ENCODE data around the gene TGFB1. TPM values are rescaled to one million over a fixed set of nuclear protein-coding genes. Genes with fewer than 3 reads are reported as not detected.
A peak's percentile ranks its signal among the peaks of the same experiment; 100 is the strongest.

Gene TGFB1
- total RNA-seq, 1 experiment from 2014 or later: 30.1 TPM

DNA sequence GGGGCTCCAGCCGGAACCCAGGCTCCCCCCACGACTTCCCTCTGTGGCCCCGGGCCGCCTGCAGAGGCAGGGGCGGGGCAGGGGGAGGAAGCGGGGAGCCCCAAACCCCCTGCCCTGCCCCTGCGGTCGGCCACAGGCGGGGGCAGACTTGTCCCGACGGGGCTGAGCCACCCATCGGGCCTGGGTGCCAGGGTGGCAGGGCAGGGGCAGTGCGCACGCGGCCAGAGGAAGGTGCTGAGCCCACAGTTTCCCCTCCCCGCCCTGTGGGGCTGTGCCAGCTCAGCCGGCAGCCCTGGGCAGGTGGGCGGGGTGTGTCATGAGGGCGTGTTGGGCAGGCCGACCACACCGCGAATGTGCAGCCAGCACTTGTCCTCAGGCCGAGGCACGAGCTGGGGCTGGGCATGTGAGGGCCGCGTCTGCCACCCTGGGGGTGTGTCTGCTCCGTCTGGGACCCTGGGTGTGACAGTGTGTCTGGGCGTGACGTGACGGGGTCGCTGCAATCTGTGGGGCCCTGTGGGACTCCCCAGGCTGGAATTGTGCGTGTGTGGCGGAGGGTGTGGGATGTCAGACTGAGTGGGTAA, 26.1 kb downstream of the TGFB1 start:
- Mint-ChIP-seq H3K27ac (peak overlapping the region in 2 of 3 experiments; percentile 1 to 60; a peak in 3 of 7 replicates), H3K27me3 (ENCODE audit: low read depth) (peaks cover 1% of the 10 kb centered on the region; the same call in 1 of the 2 replicates), H3K4me1 (peaks cover 42 to 59% of the 10 kb centered on the region in 2 experiments), H3K36me3 (ENCODE audit: insufficient read depth in 1 of 3, low read depth in 3 of 3) (peaks cover 2 to 41% (median 7%) of the 10 kb centered on the region in 3 experiments; a peak in 5 of 7 replicates), H3K4me3 (peak overlapping the region; percentile 15 to 19; a peak in 2 of 5 replicates), H3K9me3 (no peaks in the 10 kb centered on the region)
- H4K91ac ChIP-seq (ENCODE audit: insufficient read length, low read depth, low read length): no peak overlapping the region
- H4K20me1 ChIP-seq (ENCODE audit: control insufficient read depth, insufficient read depth, insufficient read length): peaks cover 3% of the 10 kb centered on the region
- H3K79me1 ChIP-seq (ENCODE audit: insufficient read depth, low read depth, low read length, poor library complexity, severe bottlenecking): no peaks in the 10 kb centered on the region
- no peak overlapping the region for H3K27ac ChIP-seq (ENCODE audit: insufficient read length, low read depth, low read length)
- no peaks in the 10 kb centered on the region for H3K9me3 ChIP-seq (ENCODE audit: control insufficient read depth, low read depth, low read length)
- no peak overlapping the region for H2BK5ac ChIP-seq (ENCODE audit: insufficient read length, low read length)
- H2BK15ac ChIP-seq (ENCODE audit: low read depth, low read length): no peak overlapping the region
- peaks cover 12% of the 10 kb centered on the region; the same call in 1 of the 2 replicates for H3K4me1 ChIP-seq (ENCODE audit: insufficient read depth, low read length)
- WGBS (ENCODE audit: extremely low coverage, insufficient read length, low lambda C conversion rate): no CpG with 5 or more reads among the region's 33 CpGs
- H2BK20ac ChIP-seq (ENCODE audit: low read depth, low read length, poor library complexity, severe bottlenecking): no peak overlapping the region
- DNase-seq: peak; percentile 66
- H3K23me2 ChIP-seq (ENCODE audit: insufficient read length, low read depth, low read length, poor library complexity, severe bottlenecking): peaks cover 14% of the 10 kb centered on the region
- no peak overlapping the region for H2BK120ac ChIP-seq (ENCODE audit: low read depth, low read length, poor library complexity, severe bottlenecking)
- H3K14ac ChIP-seq (ENCODE audit: insufficient read depth, low read length): no peak overlapping the region; the same call in 1 of the 2 replicates
- no peak overlapping the region for H3T11ph ChIP-seq (ENCODE audit: low read length)
- H3K79me2 ChIP-seq (ENCODE audit: insufficient read depth, low read length): no peaks in the 10 kb centered on the region
- H4K5ac ChIP-seq (ENCODE audit: insufficient read length, low read depth, low read length): no peak overlapping the region
- H4K8ac ChIP-seq (replicated peaks; ENCODE audit: insufficient read length, low read depth, low read length): no peak overlapping the region
- no peak overlapping the region for H2AFZ ChIP-seq (ENCODE audit: low read length)
- peak overlapping the region; percentile 2 for H3K18ac ChIP-seq (ENCODE audit: insufficient read length, low read depth, low read length)
- TF ChIP-seq, protein P1, sequence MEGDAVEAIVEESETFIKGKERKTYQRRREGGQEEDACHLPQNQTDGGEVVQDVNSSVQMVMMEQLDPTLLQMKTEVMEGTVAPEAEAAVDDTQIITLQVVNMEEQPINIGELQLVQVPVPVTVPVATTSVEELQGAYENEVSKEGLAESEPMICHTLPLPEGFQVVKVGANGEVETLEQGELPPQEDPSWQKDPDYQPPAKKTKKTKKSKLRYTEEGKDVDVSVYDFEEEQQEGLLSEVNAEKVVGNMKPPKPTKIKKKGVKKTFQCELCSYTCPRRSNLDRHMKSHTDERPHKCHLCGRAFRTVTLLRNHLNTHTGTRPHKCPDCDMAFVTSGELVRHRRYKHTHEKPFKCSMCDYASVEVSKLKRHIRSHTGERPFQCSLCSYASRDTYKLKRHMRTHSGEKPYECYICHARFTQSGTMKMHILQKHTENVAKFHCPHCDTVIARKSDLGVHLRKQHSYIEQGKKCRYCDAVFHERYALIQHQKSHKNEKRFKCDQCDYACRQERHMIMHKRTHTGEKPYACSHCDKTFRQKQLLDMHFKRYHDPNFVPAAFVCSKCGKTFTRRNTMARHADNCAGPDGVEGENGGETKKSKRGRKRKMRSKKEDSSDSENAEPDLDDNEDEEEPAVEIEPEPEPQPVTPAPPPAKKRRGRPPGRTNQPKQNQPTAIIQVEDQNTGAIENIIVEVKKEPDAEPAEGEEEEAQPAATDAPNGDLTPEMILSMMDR (conservative IDR thresholded peaks at IDR 0.05): no peak
- H2AK5ac ChIP-seq (ENCODE audit: insufficient read length, low read length): no peak overlapping the region
- H3K4ac ChIP-seq (ENCODE audit: low read depth, low read length): no peak overlapping the region
- H2BK12ac ChIP-seq (ENCODE audit: insufficient read length, low read depth, low read length): no peak overlapping the region
- no peak overlapping the region for H3K9ac ChIP-seq (ENCODE audit: extremely low read depth, insufficient read length, low read length)
- no peaks in the 10 kb centered on the region for H3K27me3 ChIP-seq (ENCODE audit: insufficient read depth, low read length)
- H3K4me2 ChIP-seq (ENCODE audit: insufficient read depth, insufficient read length, low read length): no peak overlapping the region
- no peak overlapping the region for H3K23ac ChIP-seq (ENCODE audit: insufficient read length, low read depth, low read length)
- H3K56ac ChIP-seq (ENCODE audit: insufficient read length, low read depth, low read length): no peak overlapping the region

All from H9 (cell line).